GM12892 (cell line): Measurements from ENCODE around the gene TPRG1.

Experiments used
- POLR2A ChIP-seq: IDR thresholded peaks from 2 replicates; pipeline ENCODE4 v1.6.1; 2011; ENCODE audit warnings: low read depth, low read length, control low read depth
- POLR2AphosphoS5 ChIP-seq: IDR thresholded peaks from 2 replicates; pipeline ENCODE4 v1.6.1; 2011; ENCODE audit warnings: low read depth, low read length, control low read depth
- TAF1 ChIP-seq: IDR thresholded peaks from 2 replicates; pipeline ENCODE4 v1.6.1; 2011; ENCODE audit warnings: low read depth, mild to moderate bottlenecking, control low read depth, low read length, borderline replicate concordance

DNA sequence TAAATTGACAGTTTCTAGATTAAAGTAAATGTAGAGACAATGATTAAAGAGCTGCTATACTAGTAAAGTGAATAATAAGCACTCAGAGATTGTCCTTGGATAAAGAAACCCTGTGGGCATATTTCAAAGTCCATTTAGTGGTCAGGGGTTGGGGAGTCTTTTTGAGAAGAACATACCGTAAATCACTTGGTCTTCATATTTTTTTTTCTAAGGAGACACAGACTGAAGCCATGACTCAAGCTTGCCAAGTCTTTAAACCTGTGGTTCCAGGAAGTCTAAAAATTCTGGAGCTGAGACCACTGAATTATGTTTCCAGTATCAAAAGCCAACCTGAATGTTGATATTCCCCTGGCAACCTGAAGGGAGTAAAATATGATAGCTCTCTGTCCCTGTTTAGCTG lies 171.0 kb downstream of the TPRG1 start:
- TF ChIP-seq POLR2AphosphoS5 (no peak), POLR2A (no peak), TAF1 (no peak)
